Tibial artery (tissue), 4 donors: ENCODE data around the gene CLIC3.
"Not testable (repeated sequence)": the region's sequence is repeated elsewhere in the genome, so short reads cannot be mapped to it uniquely, and the experiment has no call there.

Experiments
- DNase-seq, 2 donors: peaks; one replicate each; pipeline ENCODE4 v3.0.0-alpha.2; 2019
- H3K27ac ChIP-seq, 2 donors: fragments of 200-600 bp; sonication (generic) in 1 of 2; 1 replicate in 1 of 2; 2 replicates in 1 of 2; pipeline ENCODE4 v1.5.1; 2018 to 2019; ENCODE audit warnings: mild to moderate bottlenecking in 1 of 2
- H3K27me3 ChIP-seq, 2 donors: fragments of 200-600 bp; sonication (generic) in 1 of 2; one replicate each; pipeline versions ENCODE4 v1.5.1 to v1.6.0; 2016 to 2019
- H3K36me3 ChIP-seq, 3 donors: fragments of 200-600 bp; sonication (generic) in 2 of 3; one replicate each; pipeline ENCODE4 v1.5.1; 2016 to 2019; ENCODE audit warnings: mild to moderate bottlenecking in 2 of 3
- H3K4me1 ChIP-seq, 4 donors: fragments of 200-600 bp; sonication (generic) in 2 of 4; 1 replicate in 3 of 4; 2 replicates in 1 of 4; pipeline ENCODE4 v1.5.1; 2016 to 2019
- H3K4me3 ChIP-seq, 2 donors: fragments of 200-600 bp; sonication (generic) in 1 of 2; 1 replicate in 1 of 2; 2 replicates in 1 of 2; pipeline ENCODE4 v1.5.1; 2018 to 2019; ENCODE audit warnings: mild to moderate bottlenecking in 2 of 2
- H3K9me3 ChIP-seq, 3 donors: fragments of 200-600 bp; sonication (generic) in 1 of 3; one replicate each; pipeline ENCODE4 v1.5.1; 2016 to 2019
- CTCF ChIP-seq, 2 experiments: fragments of 200-600 bp in 1 of 2; fragments of 450-650 bp in 1 of 2; IDR thresholded peaks; one replicate each; pipeline ENCODE4 v1.5.1; 2017 to 2019; ENCODE audit warnings: antibody characterized with exemption in 2 of 2, mild to moderate bottlenecking in 1 of 2, moderate library complexity in 1 of 2
- intact Hi-C: fragments of 100-400 bp; cut with DNase I; formaldehyde crosslinking; loops from one replicate; pipeline ENCODE4 v1.15.0; 2023; ENCODE audit warnings: low total_unique reads

CLIC3 gene

GRCh38 chr9:137007816-137008270, 11.5 kb upstream of the CLIC3 start:
- Histone ChIP-seq H3K27me3 (no peaks in the 10 kb centered on the region), H3K36me3 (peaks cover 6 to 59% (median 48%) of the 10 kb centered on the region in 3 donors), H3K9me3 (no peaks in the 10 kb centered on the region), H3K4me3 (no peak overlapping the region), H3K27ac (no peak overlapping the region), H3K4me1 (no peaks in the 10 kb centered on the region)
- intact Hi-C loops = no loop called here
- TF ChIP-seq CTCF (IDR thresholded peaks at IDR 0.05) = no peak
- no peak for DNase-seq

GRCh38 chr9:137007108-137007815, 10.9 kb upstream of the CLIC3 start:
- H3K9me3 ChIP-seq = no peaks in the 10 kb centered on the region
- H3K27me3 ChIP-seq = no peaks in the 10 kb centered on the region
- DNase-seq = no peak
- no peak overlapping the region for H3K4me3 ChIP-seq
- no peak overlapping the region for H3K27ac ChIP-seq
- intact Hi-C loops = no loop called here
- no peaks in the 10 kb centered on the region for H3K4me1 ChIP-seq
- peaks cover under 1 to 53% (median 42%) of the 10 kb centered on the region in 3 donors for H3K36me3 ChIP-seq
- TF ChIP-seq CTCF (IDR thresholded peaks at IDR 0.05) = no peak

- no peaks in the 10 kb centered on the region for H3K27me3 ChIP-seq
- H3K27ac ChIP-seq = no peak overlapping the region
- intact Hi-C loops = no loop called here
- no peaks in the 10 kb centered on the region for H3K9me3 ChIP-seq
- no peaks in the 10 kb centered on the region for H3K4me1 ChIP-seq
- peaks cover 0 to 44% (median 33%) of the 10 kb centered on the region in 3 donors for H3K36me3 ChIP-seq
- H3K4me3 ChIP-seq = no peak overlapping the region
- no peak for DNase-seq
- TF ChIP-seq CTCF (IDR thresholded peaks at IDR 0.05) = no peak
Observed at GRCh38 chr9:137006116-137007003, 10.0 kb upstream of the CLIC3 start.

GRCh38 chr9:137004285-137004684, 7.9 kb upstream of the CLIC3 start:
- H3K36me3 ChIP-seq = peaks cover 0 to 23% (median 18%) of the 10 kb centered on the region in 3 donors
- H3K4me3 ChIP-seq, H3K27me3 ChIP-seq, H3K27ac ChIP-seq, H3K4me1 ChIP-seq, H3K9me3 ChIP-seq, DNase-seq, intact Hi-C loops: not testable (repeated sequence)
- peak; percentile 11 to 23 for TF ChIP-seq CTCF (IDR thresholded peaks at IDR 0.05)

GRCh38 chr9:137002646-137003041, 6.3 kb upstream of the CLIC3 start:
- no peak for DNase-seq
- no peaks in the 10 kb centered on the region for H3K4me1 ChIP-seq
- no peaks in the 10 kb centered on the region for H3K9me3 ChIP-seq
- intact Hi-C loops = no loop called here
- peaks cover 0 to 7% (median 4%) of the 10 kb centered on the region in 3 donors for H3K36me3 ChIP-seq
- no peak overlapping the region for H3K4me3 ChIP-seq
- H3K27ac ChIP-seq = no peak overlapping the region
- no peak for TF ChIP-seq CTCF (IDR thresholded peaks at IDR 0.05)
- peaks cover 0 to 6% of the 10 kb centered on the region in 2 donors for H3K27me3 ChIP-seq
